ENCODE measurements around the gene LRRTM3. TPM values are rescaled to one million over a fixed set of nuclear protein-coding genes. Genes with fewer than 3 reads are reported as not detected.

LRRTM3 gene
- polyA plus RNA-seq, 1 experiment: not detected

DNA sequence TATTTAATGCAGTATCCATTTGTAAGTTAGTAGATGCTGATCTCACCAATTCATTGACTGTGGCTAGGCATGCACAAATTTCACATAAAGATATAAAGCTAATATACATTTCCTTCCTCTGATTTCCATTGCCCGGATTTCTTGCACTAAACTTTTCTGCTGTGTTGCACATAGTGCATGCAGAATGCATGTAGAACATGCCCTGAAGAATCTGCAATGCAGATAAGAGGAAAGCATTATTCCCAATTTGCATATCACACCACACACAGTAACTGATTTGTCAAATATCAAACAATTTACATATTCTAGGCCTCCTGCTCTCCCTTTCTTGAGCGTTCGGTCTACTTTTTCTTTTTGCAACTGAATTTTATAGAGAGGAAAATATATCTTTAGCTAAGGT, 124.2 kb downstream of the LRRTM3 start:
- H3K27me3 ChIP-seq (ENCODE audit: control insufficient read depth, insufficient read depth, low read length): no peaks in the 10 kb centered on the region
- H3K4me3 ChIP-seq (ENCODE audit: low read depth, low read length): no peak overlapping the region
- ChIA-PET CTCF (interaction anchor here (0.5 kb wide), 1 partner anchor 443 kb away, joined by 5 read pairs; no protein-coding TSS in a partner anchor), POLR2A (no interaction called here)
- no peaks in the 10 kb centered on the region for H3K36me3 ChIP-seq (ENCODE audit: control insufficient read depth, insufficient read depth, low read length)
- TF ChIP-seq CTCF (IDR thresholded peaks at IDR 0.05; ENCODE audit: insufficient read depth, low read depth, low read length): no peak
- no peak for DNase-seq (ENCODE audit: low read depth)

DNA sequence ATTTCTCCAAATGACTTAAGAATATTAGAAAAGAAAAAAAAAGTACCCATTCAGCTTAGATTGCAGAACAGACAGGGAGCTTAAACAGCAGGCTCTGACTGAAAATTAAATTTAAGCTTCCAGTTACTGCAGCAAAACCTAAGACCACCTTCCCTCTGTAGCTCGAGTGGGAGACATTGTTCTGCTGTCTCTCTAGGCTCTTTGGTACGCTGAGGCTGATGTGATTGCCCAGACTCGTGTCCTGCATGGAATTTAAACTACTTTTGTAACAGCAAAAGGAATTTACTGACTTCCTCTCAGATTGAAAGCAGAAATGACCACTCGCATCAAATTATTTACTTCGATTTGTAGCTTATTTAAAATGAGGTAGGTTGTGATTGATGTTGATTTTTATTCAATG, 124.6 kb downstream of the LRRTM3 start:
- Histone ChIP-seq H3K36me3 (ENCODE audit: control insufficient read depth, insufficient read depth, low read length) (no peaks in the 10 kb centered on the region), H3K27me3 (ENCODE audit: control insufficient read depth, insufficient read depth, low read length) (no peaks in the 10 kb centered on the region), H3K4me3 (ENCODE audit: low read depth, low read length) (no peak overlapping the region)
- TF ChIP-seq CTCF (IDR thresholded peaks at IDR 0.05; ENCODE audit: insufficient read depth, low read depth, low read length): no peak
- CTCF ChIA-PET: no interaction called here
- POLR2A ChIA-PET: no interaction called here
- no peak for DNase-seq (ENCODE audit: low read depth)

- CTCF ChIA-PET: interaction anchor here (0.7 kb wide), 1 partner anchor 141 kb away, joined by 3 read pairs; no protein-coding TSS in a partner anchor
- Histone ChIP-seq H3K4me3 (ENCODE audit: low read depth, low read length) (no peak overlapping the region), H3K36me3 (ENCODE audit: control insufficient read depth, insufficient read depth, low read length) (no peaks in the 10 kb centered on the region), H3K27me3 (ENCODE audit: control insufficient read depth, insufficient read depth, low read length) (no peaks in the 10 kb centered on the region)
- POLR2A ChIA-PET: no interaction called here
- no peak for DNase-seq (ENCODE audit: low read depth)
- no peak for TF ChIP-seq CTCF (IDR thresholded peaks at IDR 0.05; ENCODE audit: insufficient read depth, low read depth, low read length)
Measured at GRCh38 chr10:67072654-67073053, 146.8 kb downstream of the LRRTM3 start.

- POLR2A ChIA-PET: no interaction called here
- CTCF ChIA-PET: no interaction called here
- H3K4me3 ChIP-seq (ENCODE audit: low read depth, low read length): no peak overlapping the region
- no peaks in the 10 kb centered on the region for H3K27me3 ChIP-seq (ENCODE audit: control insufficient read depth, insufficient read depth, low read length)
- no peak for TF ChIP-seq CTCF (IDR thresholded peaks at IDR 0.05; ENCODE audit: insufficient read depth, low read depth, low read length)
- no peak for DNase-seq (ENCODE audit: low read depth)
- no peaks in the 10 kb centered on the region for H3K36me3 ChIP-seq (ENCODE audit: control insufficient read depth, insufficient read depth, low read length)
Measured at GRCh38 chr10:67075491-67075971, 149.7 kb downstream of the LRRTM3 start.

DNA sequence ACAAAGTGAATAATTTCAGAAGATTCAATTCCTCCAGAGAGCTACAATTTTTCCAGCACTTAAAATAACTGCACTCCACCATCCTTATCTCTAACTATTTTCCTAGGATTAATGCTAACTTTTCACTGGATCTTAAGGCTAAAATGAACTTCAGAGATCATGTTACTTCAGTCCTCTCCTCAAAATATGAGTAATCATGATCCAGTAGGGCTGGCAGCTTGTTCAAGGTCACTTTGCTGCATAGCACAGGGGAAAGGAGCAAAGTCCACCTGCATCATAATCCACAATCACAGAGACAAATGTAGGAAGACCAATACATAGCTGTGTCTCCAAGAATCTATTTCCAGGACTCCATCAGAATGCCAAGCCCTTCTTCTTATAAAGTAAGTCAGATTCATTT, 150.3 kb downstream of the LRRTM3 start:
- ChIA-PET POLR2A (no interaction called here), CTCF (no interaction called here)
- DNase-seq (ENCODE audit: low read depth): no peak
- TF ChIP-seq CTCF (IDR thresholded peaks at IDR 0.05; ENCODE audit: insufficient read depth, low read depth, low read length): no peak
- Histone ChIP-seq H3K4me3 (ENCODE audit: low read depth, low read length) (no peak overlapping the region), H3K27me3 (ENCODE audit: control insufficient read depth, insufficient read depth, low read length) (no peaks in the 10 kb centered on the region), H3K36me3 (ENCODE audit: control insufficient read depth, insufficient read depth, low read length) (no peaks in the 10 kb centered on the region)

All from BJ (cell line).